Activated CD4-positive, alpha-beta memory T cell treated with anti-CD3 and anti-CD28 coated beads for 36 hours (primary cell): Measurements from ENCODE around the gene NCOA1. TPM values are rescaled to one million over a fixed set of nuclear protein-coding genes. Genes with fewer than 3 reads are reported as not detected.
A peak's percentile ranks its signal among the peaks of the same experiment; 100 is the strongest.
"Not testable (repeated sequence)": the region's sequence is repeated elsewhere in the genome, so short reads cannot be mapped to it uniquely, and the experiment has no call there.

Experiments used
- CTCF ChIA-PET: fragments of 350-600 bp; sonication (Branson Sonifier 250); formaldehyde crosslinking; loops from one replicate; lab custom pipeline; 2021; ENCODE audit warnings: antibody characterized with exemption, inconsistent platforms; lab: Charles Lee
- POLR2A ChIA-PET: fragments of 350-600 bp; sonication (Branson Sonifier 250); formaldehyde crosslinking; loops from one replicate; lab custom pipeline; 2021; ENCODE audit warnings: antibody characterized with exemption; lab: Charles Lee
- DNase-seq: peaks from one replicate; pipeline ENCODE4 v3.0.0-alpha.2; 2020
- H3K27ac Mint-ChIP-seq: one replicate; pipeline ENCODE4 v1.8.0; 2021; ENCODE audit warnings: mixed read lengths
- H3K27me3 Mint-ChIP-seq: one replicate; pipeline ENCODE4 v1.8.0; 2021; ENCODE audit warnings: mixed read lengths
- H3K36me3 Mint-ChIP-seq: one replicate; pipeline ENCODE4 v1.8.0; 2021; ENCODE audit warnings: mixed read lengths
- H3K4me1 Mint-ChIP-seq: one replicate; pipeline ENCODE4 v1.8.0; 2021; ENCODE audit warnings: low read depth, mixed read lengths
- H3K4me3 Mint-ChIP-seq: one replicate; pipeline ENCODE4 v1.8.0; 2021; ENCODE audit warnings: mild to moderate bottlenecking, mixed read lengths
- H3K9me3 Mint-ChIP-seq: one replicate; pipeline ENCODE4 v1.8.0; 2021; ENCODE audit warnings: mixed read lengths
- intact Hi-C: fragments of 100-400 bp; cut with micrococcal nuclease; formaldehyde crosslinking; loops from one replicate; pipeline ENCODE4 v1.15.1; 2023
- total RNA-seq, 2 experiments: library from RNA; stranded (reverse); gene quantifications; one replicate each; pipeline ENCODE4 v1.2.3, GENCODE V29; 2021

NCOA1 gene
- total RNA-seq, 2 experiments from 2014 or later: 21.3 to 24.0 TPM

GRCh38 chr2:24586955-24587354 is 95.9 kb downstream of the NCOA1 start:
- Mint-ChIP-seq H3K27me3 (no peaks in the 10 kb centered on the region), H3K4me3 (no peak overlapping the region), H3K9me3 (no peaks in the 10 kb centered on the region), H3K36me3 (peaks cover 19% of the 10 kb centered on the region), H3K4me1 (peaks cover 30% of the 10 kb centered on the region), H3K27ac (no peak overlapping the region)
- intact Hi-C loops: loop anchor here (1.0 kb wide), 1 partner anchor 8 kb away; no protein-coding TSS in a partner anchor
- CTCF ChIA-PET: interaction anchor here (2.0 kb wide), 1 partner anchor 26 kb away, joined by 4 read pairs; no protein-coding TSS in a partner anchor
- peak; percentile 46 for DNase-seq
- POLR2A ChIA-PET: interaction anchor here (0.6 to 2.9 kb wide), 3 partner anchors 9 to 95 kb away, joined by 3 to 19 read pairs (median 3); no protein-coding TSS in a partner anchor

GRCh38 chr2:24588294-24588693 is 97.2 kb downstream of the NCOA1 start:
- intact Hi-C loops: no loop called here
- DNase-seq: no peak
- CTCF ChIA-PET: no interaction called here
- Mint-ChIP-seq H3K4me1 (peaks cover 30% of the 10 kb centered on the region), H3K27ac (no peak overlapping the region), H3K27me3 (no peaks in the 10 kb centered on the region), H3K36me3 (peaks cover 18% of the 10 kb centered on the region), H3K9me3 (no peaks in the 10 kb centered on the region), H3K4me3 (no peak overlapping the region)
- POLR2A ChIA-PET: interaction anchor here (2.9 kb wide), 1 partner anchor 10 kb away, joined by 19 read pairs; no protein-coding TSS in a partner anchor

GRCh38 chr2:24592441-24593100 is 101.5 kb downstream of the NCOA1 start:
- H3K9me3 Mint-ChIP-seq: no peaks in the 10 kb centered on the region
- H3K27ac Mint-ChIP-seq: no peak overlapping the region
- POLR2A ChIA-PET: interaction anchor here (1.0 kb wide), 1 partner anchor 12 kb away, joined by 3 read pairs; no protein-coding TSS in a partner anchor

DNA sequence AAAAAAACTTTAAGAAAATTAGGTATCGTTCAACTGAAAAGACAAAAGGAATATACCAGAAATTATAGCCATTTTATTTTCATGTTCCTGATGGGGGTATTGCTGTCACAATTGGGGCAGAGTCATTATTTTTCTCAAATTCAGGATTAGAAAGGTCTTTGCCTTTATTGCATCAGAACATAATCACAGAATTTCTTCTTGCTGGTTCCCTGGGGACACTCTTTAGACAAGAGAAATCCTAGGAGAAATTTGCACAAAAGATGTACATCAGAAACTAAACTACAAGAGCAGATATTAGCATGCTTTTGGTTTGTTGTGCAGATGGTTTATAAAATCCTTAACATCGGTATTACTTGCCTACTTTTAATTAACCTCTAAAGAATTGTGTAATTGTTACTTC is 103.2 kb downstream of the NCOA1 start:
- POLR2A ChIA-PET: no interaction called here
- intact Hi-C loops: no loop called here
- CTCF ChIA-PET: no interaction called here
- Mint-ChIP-seq H3K36me3 (peaks cover 3% of the 10 kb centered on the region), H3K9me3 (no peaks in the 10 kb centered on the region), H3K4me3 (no peak overlapping the region), H3K27ac (no peak overlapping the region), H3K27me3 (no peaks in the 10 kb centered on the region), H3K4me1 (no peaks in the 10 kb centered on the region)
- DNase-seq: no peak

More at GRCh38 chr2:24592441-24593100, 101.5 kb downstream of the NCOA1 start:
- DNase-seq: no peak
- intact Hi-C loops: no loop called here
- Mint-ChIP-seq H3K36me3 (peaks cover 10% of the 10 kb centered on the region), H3K4me3 (no peak overlapping the region), H3K4me1 (peaks cover 8% of the 10 kb centered on the region), H3K27me3 (no peaks in the 10 kb centered on the region)
- CTCF ChIA-PET: interaction anchor here (0.6 to 1.2 kb wide), 3 partner anchors 13 to 500 kb away, joined by 3 to 4 read pairs (median 3); no protein-coding TSS in a partner anchor

- H3K36me3 Mint-ChIP-seq: no peaks in the 10 kb centered on the region
- ChIA-PET CTCF (no interaction called here), POLR2A (no interaction called here)
- no peaks in the 10 kb centered on the region for H3K9me3 Mint-ChIP-seq
- no peaks in the 10 kb centered on the region for H3K4me1 Mint-ChIP-seq
- H3K27me3 Mint-ChIP-seq: no peaks in the 10 kb centered on the region
- H3K4me3 Mint-ChIP-seq: no peak overlapping the region
- no peak for DNase-seq
- intact Hi-C loops: no loop called here
- no peak overlapping the region for H3K27ac Mint-ChIP-seq
These were observed 106.3 kb downstream of the NCOA1 start for GRCh38 chr2:24597181-24597870.

- POLR2A ChIA-PET, H3K27me3 Mint-ChIP-seq, CTCF ChIA-PET, H3K4me1 Mint-ChIP-seq, H3K27ac Mint-ChIP-seq, intact Hi-C loops, H3K4me3 Mint-ChIP-seq, H3K9me3 Mint-ChIP-seq, H3K36me3 Mint-ChIP-seq, DNase-seq: not testable (repeated sequence)
These were observed 109.1 kb downstream of the NCOA1 start for GRCh38 chr2:24600140-24600539.

GRCh38 chr2:24611631-24612030 is 120.6 kb downstream of the NCOA1 start:
- Mint-ChIP-seq H3K4me1 (peaks cover 19% of the 10 kb centered on the region), H3K9me3 (peaks cover 21% of the 10 kb centered on the region), H3K36me3 (peaks cover 19% of the 10 kb centered on the region), H3K27me3 (no peaks in the 10 kb centered on the region), H3K27ac (no peak overlapping the region), H3K4me3 (no peak overlapping the region)
- POLR2A ChIA-PET: no interaction called here
- intact Hi-C loops: loop anchor here (2.0 kb wide), 1 partner anchor 215 kb away; no protein-coding TSS in a partner anchor
- CTCF ChIA-PET: interaction anchor here (1.9 kb wide), 1 partner anchor 190 kb away, joined by 7 read pairs; no protein-coding TSS in a partner anchor
- no peak for DNase-seq

GRCh38 chr2:24613154-24613814 is 122.2 kb downstream of the NCOA1 start:
- POLR2A ChIA-PET: no interaction called here
- H3K27ac Mint-ChIP-seq: no peak overlapping the region
- H3K4me3 Mint-ChIP-seq: no peak overlapping the region
- H3K9me3 Mint-ChIP-seq: peaks cover 15% of the 10 kb centered on the region
- CTCF ChIA-PET: interaction anchor here (1.1 to 1.9 kb wide), 8 partner anchors 12 to 214 kb away, joined by 3 to 9 read pairs (median 6); partner anchors contain the start of gene NCOA1
- H3K27me3 Mint-ChIP-seq: no peaks in the 10 kb centered on the region
- peaks cover 19% of the 10 kb centered on the region for H3K4me1 Mint-ChIP-seq
- DNase-seq: peak; percentile 42
- intact Hi-C loops: loop anchor here (2.0 kb wide), 1 partner anchor 214 kb away; no protein-coding TSS in a partner anchor
- peaks cover 17% of the 10 kb centered on the region for H3K36me3 Mint-ChIP-seq

DNA sequence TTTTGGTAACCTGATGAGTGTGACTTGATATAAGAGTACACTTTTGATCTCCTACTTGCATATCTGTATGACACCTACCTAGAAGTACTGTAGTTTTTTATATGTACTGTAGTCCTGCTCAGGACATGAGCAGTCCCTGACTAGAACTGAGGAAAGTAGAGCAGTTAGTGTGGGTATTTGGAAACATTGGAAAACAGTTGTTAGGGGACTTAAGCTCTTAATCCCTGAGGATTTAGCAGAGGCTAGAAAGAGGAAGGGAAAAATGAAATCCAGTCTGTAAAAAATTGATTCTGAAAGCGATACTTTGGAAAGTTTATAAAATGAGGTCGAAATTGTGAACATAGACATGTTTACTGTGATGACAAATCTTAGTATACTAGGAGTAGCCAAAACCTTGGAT is 125.6 kb downstream of the NCOA1 start:
- H3K27ac Mint-ChIP-seq: no peak overlapping the region
- H3K36me3 Mint-ChIP-seq: peaks cover 8% of the 10 kb centered on the region
- no peaks in the 10 kb centered on the region for H3K27me3 Mint-ChIP-seq
- ChIA-PET POLR2A (no interaction called here), CTCF (no interaction called here)
- H3K4me1 Mint-ChIP-seq: peaks cover 14% of the 10 kb centered on the region
- DNase-seq: no peak
- intact Hi-C loops: no loop called here
- peaks cover 8% of the 10 kb centered on the region for H3K9me3 Mint-ChIP-seq
- no peak overlapping the region for H3K4me3 Mint-ChIP-seq

DNA sequence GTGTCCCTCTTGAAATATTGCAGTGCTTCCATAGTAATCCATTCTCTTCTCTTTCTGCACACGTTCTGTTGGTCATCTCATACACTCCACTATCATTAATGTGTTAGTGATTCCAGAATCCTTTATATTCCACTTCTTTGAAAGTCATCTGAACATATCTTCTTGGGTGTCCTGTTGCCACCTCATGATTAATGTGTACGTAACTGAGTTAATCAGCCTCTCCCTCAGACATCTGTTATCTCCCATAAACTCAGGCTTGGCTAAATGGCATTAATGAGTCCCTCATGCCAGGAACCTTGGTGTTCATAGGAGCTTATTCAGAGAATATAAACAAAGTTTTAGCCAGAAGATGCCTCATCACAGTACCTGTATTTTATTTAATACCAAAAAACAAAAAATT is 126.4 kb downstream of the NCOA1 start:
- Mint-ChIP-seq H3K36me3 (no peaks in the 10 kb centered on the region), H3K9me3 (no peaks in the 10 kb centered on the region), H3K4me1 (peaks cover 14% of the 10 kb centered on the region), H3K27me3 (no peaks in the 10 kb centered on the region), H3K4me3 (no peak overlapping the region), H3K27ac (no peak overlapping the region)
- intact Hi-C loops: no loop called here
- CTCF ChIA-PET: no interaction called here
- POLR2A ChIA-PET: no interaction called here
- no peak for DNase-seq

DNA sequence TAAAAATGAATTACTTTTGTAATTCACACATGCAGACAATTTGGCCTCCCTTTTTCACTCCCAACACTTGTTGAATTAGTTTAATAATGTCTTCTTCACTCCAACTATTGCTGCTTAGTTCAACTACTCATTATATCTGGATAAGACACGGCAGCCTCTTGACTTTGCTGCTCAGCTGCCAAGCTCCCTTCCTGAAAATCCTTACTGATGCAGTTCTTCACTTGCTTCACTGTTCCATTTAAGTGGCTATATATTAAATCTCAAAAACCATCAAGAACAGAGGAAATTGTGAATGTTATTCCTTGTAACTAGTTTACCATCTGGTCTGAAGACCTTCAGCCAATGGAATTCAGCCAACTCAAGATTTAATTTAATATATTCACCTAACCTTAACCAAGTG is 127.1 kb downstream of the NCOA1 start:
- no peaks in the 10 kb centered on the region for H3K9me3 Mint-ChIP-seq
- intact Hi-C loops: no loop called here
- POLR2A ChIA-PET: no interaction called here

DNA sequence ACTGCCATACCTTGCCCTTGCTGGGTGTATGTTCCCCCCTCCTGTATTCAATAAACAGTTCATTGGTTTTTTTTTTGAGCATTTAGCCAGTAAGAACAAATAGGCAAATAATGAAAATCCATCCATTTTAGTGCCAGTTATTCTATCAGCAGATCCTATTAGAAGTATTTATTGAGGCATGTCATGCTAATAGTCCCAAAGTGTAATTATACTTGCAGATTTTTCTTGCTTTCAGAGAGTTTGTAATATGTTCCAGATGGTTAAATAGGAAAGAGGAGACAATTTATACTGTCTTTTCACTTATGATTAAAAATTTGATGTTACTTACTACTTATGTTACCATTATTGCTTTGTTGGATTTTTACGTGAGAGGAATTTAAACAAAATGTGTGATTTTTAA is 127.6 kb downstream of the NCOA1 start:
- no peak overlapping the region for H3K4me3 Mint-ChIP-seq
- DNase-seq: no peak
- intact Hi-C loops: no loop called here
- H3K27ac Mint-ChIP-seq: no peak overlapping the region
- CTCF ChIA-PET: no interaction called here
- no peaks in the 10 kb centered on the region for H3K9me3 Mint-ChIP-seq
- POLR2A ChIA-PET: interaction anchor here (0.5 kb wide), 1 partner anchor 515 kb away, joined by 3 read pairs; no protein-coding TSS in a partner anchor
- H3K36me3 Mint-ChIP-seq: peaks cover 1% of the 10 kb centered on the region
- H3K27me3 Mint-ChIP-seq: no peaks in the 10 kb centered on the region
- H3K4me1 Mint-ChIP-seq: peaks cover 6% of the 10 kb centered on the region

More for the DNA sequence above, 127.1 kb downstream of the NCOA1 start:
- H3K27me3 Mint-ChIP-seq: no peaks in the 10 kb centered on the region
- DNase-seq: no peak
- H3K27ac Mint-ChIP-seq: no peak overlapping the region
- no peak overlapping the region for H3K4me3 Mint-ChIP-seq
- peaks cover 9% of the 10 kb centered on the region for H3K4me1 Mint-ChIP-seq
- CTCF ChIA-PET: no interaction called here
- H3K36me3 Mint-ChIP-seq: no peaks in the 10 kb centered on the region
